Osteoblast (primary cell): Measurements from ENCODE around the gene LINC01488. TPM values are rescaled to one million over a fixed set of nuclear protein-coding genes. Genes with fewer than 3 reads are reported as not detected.

ENCODE experiments used
- DNase-seq: peaks from one replicate; pipeline ENCODE4 v3.0.0; 2011; ENCODE audit warnings: low spot score, mixed read lengths; ENCODE audit not compliant: insufficient read length; ENCODE audit errors: missing footprints
- H2AFZ ChIP-seq: 2 replicates; pipeline ENCODE4 v1.6.0; 2011; ENCODE audit warnings: mild to moderate bottlenecking, low read length
- H3K27ac ChIP-seq: 2 replicates; pipeline ENCODE4 v1.5.1; 2011; ENCODE audit warnings: mild to moderate bottlenecking, low read depth, low read length, moderate library complexity
- H3K27me3 ChIP-seq: 2 replicates; pipeline ENCODE4 v1.6.0; 2012; ENCODE audit warnings: mild to moderate bottlenecking, control low read depth, inconsistent platforms, low read length, moderate library complexity; ENCODE audit not compliant: insufficient read depth
- H3K36me3 ChIP-seq: 2 replicates; pipeline ENCODE4 v1.5.1; 2011; ENCODE audit warnings: mild to moderate bottlenecking, low read length, control low read depth, moderate library complexity; ENCODE audit not compliant: insufficient read depth
- H3K4me1 ChIP-seq: 2 replicates; pipeline ENCODE4 v1.5.1; 2011; ENCODE audit warnings: mild to moderate bottlenecking, low read length, control low read depth, moderate library complexity; ENCODE audit not compliant: insufficient read depth
- H3K4me2 ChIP-seq: 2 replicates; pipeline ENCODE4 v1.6.0; 2011; ENCODE audit warnings: mild to moderate bottlenecking, low read length; ENCODE audit not compliant: insufficient read depth
- H3K4me3 ChIP-seq: fragments of 200-600 bp; sonication (generic); 3 replicates; pipeline ENCODE4 v1.5.1; 2012; ENCODE audit warnings: mild to moderate bottlenecking, low read length, inconsistent platforms; ENCODE audit not compliant: insufficient read depth
- H3K79me2 ChIP-seq: 2 replicates; pipeline ENCODE4 v1.6.0; 2012; ENCODE audit warnings: mild to moderate bottlenecking, low read length, control low read depth, inconsistent platforms; ENCODE audit not compliant: insufficient read depth
- H3K9me3 ChIP-seq: 2 replicates; pipeline ENCODE4 v1.5.1; 2011; ENCODE audit warnings: low read depth, low read length, control low read depth
- H4K20me1 ChIP-seq: 2 replicates; pipeline ENCODE4 v1.6.0; 2012; ENCODE audit warnings: mild to moderate bottlenecking, low read length, control low read depth; ENCODE audit not compliant: insufficient read depth
- CTCF ChIP-seq: IDR thresholded peaks from 2 replicates; pipeline ENCODE4 v1.5.1; 2011; ENCODE audit warnings: mild to moderate bottlenecking, low read depth, low read length, moderate library complexity; ENCODE audit errors: extremely low read depth
- total RNA-seq: library from RNA; depleted of rRNA; stranded (reverse); fragments of >200 nt; gene quantifications from 2 replicates; pipeline ENCODE4 v1.2.3, GENCODE V29; 2012

Gene LINC01488
- total RNA-seq, 1 donor = not detected

GRCh38 chr11:69537126-69537525 is 55.7 kb downstream of the LINC01488 start:
- Histone ChIP-seq H3K4me2 (no peak overlapping the region), H3K4me3 (no peak overlapping the region), H3K9me3 (no peaks in the 10 kb centered on the region), H3K27ac (no peak overlapping the region), H3K36me3 (no peaks in the 10 kb centered on the region), H3K79me2 (no peaks in the 10 kb centered on the region), H3K4me1 (peaks cover 18% of the 10 kb centered on the region), H4K20me1 (no peaks in the 10 kb centered on the region), H2AFZ (no peak overlapping the region), H3K27me3 (no peaks in the 10 kb centered on the region)
- TF ChIP-seq CTCF = no peak
- no peak for DNase-seq

GRCh38 chr11:69537855-69538640 is 56.6 kb downstream of the LINC01488 start:
- Histone ChIP-seq H4K20me1 (no peaks in the 10 kb centered on the region), H3K27me3 (no peaks in the 10 kb centered on the region), H3K4me3 (no peak overlapping the region), H3K4me2 (no peak overlapping the region), H3K36me3 (no peaks in the 10 kb centered on the region), H3K27ac (no peak overlapping the region), H3K4me1 (peaks cover 18% of the 10 kb centered on the region), H3K9me3 (no peaks in the 10 kb centered on the region), H3K79me2 (no peaks in the 10 kb centered on the region), H2AFZ (no peak overlapping the region)
- DNase-seq = peak; percentile 67
- no peak for TF ChIP-seq CTCF

DNA sequence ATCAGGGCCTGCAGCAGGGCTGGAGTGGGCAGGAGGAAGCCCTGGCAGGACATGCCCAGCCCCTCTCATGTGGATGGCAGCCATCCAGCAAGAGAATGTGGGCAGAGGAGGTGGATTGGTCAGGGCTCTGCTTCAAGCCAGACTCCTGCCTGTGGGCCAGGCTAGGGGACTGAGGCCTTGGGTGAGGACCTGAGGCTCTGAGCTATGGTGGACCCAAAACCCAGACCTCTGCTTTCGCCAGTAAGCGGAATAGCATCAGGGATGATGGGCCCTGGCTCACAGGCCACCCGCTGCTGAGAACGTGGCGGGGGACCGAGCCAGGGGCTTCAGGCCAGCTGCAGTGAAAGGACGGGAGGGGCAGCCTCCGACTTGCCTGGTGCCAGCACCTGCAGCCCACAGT is 57.4 kb downstream of the LINC01488 start:
- Histone ChIP-seq H3K36me3 (no peaks in the 10 kb centered on the region), H3K4me1 (peaks cover 18% of the 10 kb centered on the region), H3K27ac (no peak overlapping the region), H3K4me3 (no peak overlapping the region), H3K4me2 (no peak overlapping the region), H2AFZ (no peak overlapping the region), H3K9me3 (no peaks in the 10 kb centered on the region), H4K20me1 (no peaks in the 10 kb centered on the region), H3K79me2 (no peaks in the 10 kb centered on the region), H3K27me3 (no peaks in the 10 kb centered on the region)
- no peak for DNase-seq
- no peak for TF ChIP-seq CTCF

DNA sequence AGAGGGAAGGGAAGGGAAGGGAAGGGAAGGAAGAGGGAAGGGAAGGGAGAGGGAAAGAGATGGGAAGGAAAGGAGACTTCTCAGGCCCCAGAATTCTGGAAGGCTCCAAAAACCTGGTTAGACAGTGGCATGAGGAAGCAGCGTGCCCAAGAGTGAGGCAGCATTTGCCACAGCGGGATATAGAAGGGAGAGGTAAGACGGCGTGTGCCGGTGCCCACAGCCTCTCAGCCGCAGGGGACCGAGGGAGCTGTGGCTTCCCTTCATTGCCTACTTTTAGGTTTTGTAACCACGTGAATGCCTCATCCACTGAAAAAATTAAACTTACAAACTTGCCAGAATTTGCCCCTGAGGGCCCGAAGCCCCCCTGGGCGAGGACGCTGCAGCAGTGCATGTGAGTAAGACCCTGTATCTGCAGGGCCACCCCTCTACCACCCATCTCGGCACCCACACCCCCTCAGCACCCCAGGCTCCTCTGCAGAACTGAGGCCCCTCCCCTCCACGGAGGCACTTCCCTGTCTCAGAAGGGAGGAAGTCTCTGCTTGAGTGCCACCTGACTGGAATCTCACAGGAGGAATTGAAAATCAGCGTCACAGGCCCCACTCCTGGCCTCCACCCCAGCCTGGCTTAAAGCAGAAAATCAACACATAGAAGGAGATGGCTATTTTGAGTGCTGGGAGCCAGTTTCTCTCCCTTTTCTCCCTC is 58.1 kb downstream of the LINC01488 start:
- Histone ChIP-seq H4K20me1 (no peaks in the 10 kb centered on the region), H3K27me3 (no peaks in the 10 kb centered on the region), H3K9me3 (no peaks in the 10 kb centered on the region), H2AFZ (no peak overlapping the region), H3K4me3 (no peak overlapping the region), H3K4me1 (peaks cover 18% of the 10 kb centered on the region), H3K79me2 (no peaks in the 10 kb centered on the region), H3K36me3 (no peaks in the 10 kb centered on the region), H3K27ac (no peak overlapping the region), H3K4me2 (no peak overlapping the region)
- no peak for TF ChIP-seq CTCF
- peak; percentile 91 for DNase-seq
